Stimulated activated CD4-positive, alpha-beta T cell treated with anti-CD3 and anti-CD28 coated beads, Interleukin-12 subunit alpha, Interleukin-12 subunit beta, amount 100 ng/mL, for 24 hours (primary cell): ENCODE results near the gene NXPH1.

ENCODE experiments used
- DNase-seq, 2 experiments: peaks; one replicate each; pipeline ENCODE4 v3.0.0-alpha.2; 2020; ENCODE audit warnings: low read depth in 2 of 2

The NXPH1 gene

GRCh38 chr7:8499128-8499527 is 65.7 kb downstream of the NXPH1 start:
- no peak for DNase-seq

GRCh38 chr7:8500286-8500685 is 66.9 kb downstream of the NXPH1 start:
- no peak for DNase-seq

GRCh38 chr7:8507566-8507965 is 74.2 kb downstream of the NXPH1 start:
- DNase-seq: no peak

GRCh38 chr7:8509621-8510020 is 76.2 kb downstream of the NXPH1 start:
- DNase-seq: no peak

GRCh38 chr7:8511855-8512254 is 78.4 kb downstream of the NXPH1 start:
- no peak for DNase-seq

- DNase-seq: no peak
These were observed 81.5 kb downstream of the NXPH1 start for GRCh38 chr7:8514781-8515519.

- DNase-seq: no peak
These were observed 82.3 kb downstream of the NXPH1 start for GRCh38 chr7:8515640-8516185.

- DNase-seq: no peak
These were observed 83.6 kb downstream of the NXPH1 start for GRCh38 chr7:8516976-8517375.

GRCh38 chr7:8528311-8528710 is 94.9 kb downstream of the NXPH1 start:
- DNase-seq: no peak

- DNase-seq: no peak
These were observed 98.6 kb downstream of the NXPH1 start for GRCh38 chr7:8531991-8532515.

- no peak for DNase-seq
These were observed 103.0 kb downstream of the NXPH1 start for GRCh38 chr7:8536431-8536830.

GRCh38 chr7:8549046-8549445 is 115.6 kb downstream of the NXPH1 start:
- DNase-seq: no peak

GRCh38 chr7:8560501-8560900 is 127.1 kb downstream of the NXPH1 start:
- no peak for DNase-seq

- DNase-seq: no peak
These were observed 128.0 kb downstream of the NXPH1 start for GRCh38 chr7:8561449-8561848.

GRCh38 chr7:8564281-8564680 is 130.9 kb downstream of the NXPH1 start:
- DNase-seq: no peak

- no peak for DNase-seq
These were observed 132.6 kb downstream of the NXPH1 start for GRCh38 chr7:8566016-8566415.

GRCh38 chr7:8567626-8568025 is 134.2 kb downstream of the NXPH1 start:
- DNase-seq: no peak

GRCh38 chr7:8579661-8580194 is 146.3 kb downstream of the NXPH1 start:
- DNase-seq: no peak

GRCh38 chr7:8581842-8582241 is 148.4 kb downstream of the NXPH1 start:
- no peak for DNase-seq

- DNase-seq: no peak
These were observed 149.3 kb downstream of the NXPH1 start for GRCh38 chr7:8582728-8583127.

GRCh38 chr7:8585591-8585990 is 152.2 kb downstream of the NXPH1 start:
- DNase-seq: no peak

GRCh38 chr7:8590225-8590624 is 156.8 kb downstream of the NXPH1 start:
- DNase-seq: no peak

GRCh38 chr7:8590791-8591190 is 157.4 kb downstream of the NXPH1 start:
- DNase-seq: no peak
